CD14-positive monocyte (primary cell): ENCODE results near the gene MTR. TPM values are rescaled to one million over a fixed set of nuclear protein-coding genes. Genes with fewer than 3 reads are reported as not detected.

Experiments
- DNase-seq, 3 donors: peaks; one replicate each; pipeline ENCODE4 v3.0.0-alpha.2; 2011 to 2022
- H2AFZ ChIP-seq: 2 replicates; pipeline ENCODE4 v1.6.0; 2012; ENCODE audit warnings: mild to moderate bottlenecking, low read depth, low read length, inconsistent platforms; ENCODE audit not compliant: insufficient read depth, poor library complexity, severe bottlenecking
- H3K27ac ChIP-seq, 2 donors: 1 replicate in 1 of 2; 2 replicates in 1 of 2; pipeline ENCODE4 v1.5.1; 2012 to 2013; ENCODE audit warnings: low read length in 2 of 2, control low read depth in 1 of 2, inconsistent platforms in 1 of 2, low read depth in 1 of 2, mild to moderate bottlenecking in 1 of 2
- H3K27me3 ChIP-seq, 2 donors: one replicate each; pipeline versions ENCODE4 v1.6.0 to v1.6.1; 2011 to 2013; ENCODE audit warnings: low read length in 2 of 2; ENCODE audit not compliant: control insufficient read depth in 2 of 2, insufficient read depth in 2 of 2
- H3K36me3 ChIP-seq, 2 donors: replicated peaks in 1 of 2; 1 replicate in 1 of 2; 2 replicates in 1 of 2; pipeline versions ENCODE4 v1.5.1 to v1.6.1; 2012 to 2013; ENCODE audit warnings: low read length in 2 of 2, control low read depth in 1 of 2, inconsistent platforms in 1 of 2, mild to moderate bottlenecking in 1 of 2; ENCODE audit not compliant: insufficient read depth in 2 of 2, control insufficient read depth in 1 of 2
- H3K4me1 ChIP-seq, 2 donors: 1 replicate in 1 of 2; 2 replicates in 1 of 2; pipeline versions ENCODE4 v1.5.1 to v1.6.1; 2012 to 2013; ENCODE audit warnings: low read length in 2 of 2, control low read depth in 1 of 2, inconsistent platforms in 1 of 2, mild to moderate bottlenecking in 1 of 2, moderate library complexity in 1 of 2; ENCODE audit not compliant: insufficient read depth in 2 of 2, control insufficient read depth in 1 of 2
- H3K4me2 ChIP-seq: replicated peaks from 2 replicates; pipeline ENCODE3; 2012; ENCODE audit warnings: low read length, moderate library complexity, mild to moderate bottlenecking; ENCODE audit not compliant: poor library complexity, severe bottlenecking; ENCODE audit errors: extremely low read depth
- H3K4me3 ChIP-seq, 3 experiments: fragments of 200-600 bp in 1 of 3; sonication (generic) in 1 of 3; replicated peaks in 1 of 3; 1 replicate in 2 of 3; 2 replicates in 1 of 3; pipeline ENCODE4 v1.5.1; 2011 to 2013; ENCODE audit warnings: low read length in 3 of 3, mild to moderate bottlenecking in 3 of 3, control low read depth in 2 of 3, low read depth in 2 of 3, inconsistent platforms in 1 of 3, moderate library complexity in 1 of 3
- H3K79me2 ChIP-seq: 2 replicates; pipeline ENCODE4 v1.6.0; 2012; ENCODE audit warnings: mild to moderate bottlenecking, control low read depth, inconsistent platforms, low read length, moderate library complexity; ENCODE audit not compliant: insufficient read depth
- H3K9ac ChIP-seq: 2 replicates; pipeline ENCODE4 v1.6.0; 2017; ENCODE audit warnings: low read length, mild to moderate bottlenecking; ENCODE audit not compliant: insufficient read depth, poor library complexity, severe bottlenecking
- H3K9me3 ChIP-seq, 2 donors: replicated peaks in 1 of 2; 1 replicate in 1 of 2; 2 replicates in 1 of 2; pipeline versions ENCODE4 v1.5.1 to v1.6.1; 2012 to 2013; ENCODE audit warnings: low read length in 2 of 2, control low read depth in 1 of 2; ENCODE audit not compliant: control insufficient read depth in 1 of 2, insufficient read depth in 1 of 2
- H4K20me1 ChIP-seq: 2 replicates; pipeline ENCODE4 v1.6.0; 2012; ENCODE audit warnings: mild to moderate bottlenecking, low read length, control low read depth, moderate library complexity; ENCODE audit not compliant: insufficient read depth
- H3K27ac Mint-ChIP-seq, 7 donors: one replicate each; pipeline ENCODE4 v1.8.0; 2020; ENCODE audit warnings: mild to moderate bottlenecking in 7 of 7, mixed read lengths in 7 of 7, moderate library complexity in 6 of 7, inconsistent platforms in 2 of 7
- H3K27me3 Mint-ChIP-seq, 3 donors: one replicate each; pipeline ENCODE4 v1.8.0; 2021 to 2022; ENCODE audit warnings: low read depth in 3 of 3, mild to moderate bottlenecking in 3 of 3, mixed read lengths in 3 of 3, moderate library complexity in 3 of 3, inconsistent platforms in 1 of 3
- H3K36me3 Mint-ChIP-seq, 2 donors: one replicate each; pipeline ENCODE4 v1.8.0; 2020; ENCODE audit warnings: mixed read lengths in 2 of 2, inconsistent platforms in 1 of 2, mild to moderate bottlenecking in 1 of 2
- H3K4me1 Mint-ChIP-seq: one replicate; pipeline ENCODE4 v1.8.0; 2020; ENCODE audit warnings: mild to moderate bottlenecking, mixed read lengths
- H3K4me3 Mint-ChIP-seq, 2 donors: one replicate each; pipeline ENCODE4 v1.8.0; 2020; ENCODE audit warnings: mild to moderate bottlenecking in 2 of 2, mixed read lengths in 2 of 2, moderate library complexity in 1 of 2
- H3K9me3 Mint-ChIP-seq, 7 donors: one replicate each; pipeline ENCODE4 v1.8.0; 2020 to 2022; ENCODE audit warnings: mixed read lengths in 7 of 7, mild to moderate bottlenecking in 6 of 7, moderate library complexity in 6 of 7, inconsistent platforms in 2 of 7
- WGBS: methylation state at CpG from one replicate; pipeline ENCODE4 v1.1.5; 2013; ENCODE audit warnings: missing lambda C conversion rate; ENCODE audit not compliant: insufficient coverage; 5-methylcytosine and 5-hydroxymethylcytosine counted together
- intact Hi-C, 2 donors: fragments of 100-400 bp; cut with micrococcal nuclease; formaldehyde crosslinking; loops; one replicate each; pipeline versions ENCODE4 v1.15.0 to v1.15.1; 2023
- polyA plus RNA-seq, 3 donors: library from polyadenylated mRNA; depleted of rRNA in 1 of 3; unstranded in 2 of 3; stranded (reverse) in 1 of 3; fragments of 300-500 nt in 2 of 3; fragments of >200 nt in 1 of 3; fragmentation: Illumina TruSeq in 2 of 3; gene quantifications; 1 replicate in 2 of 3; 2 replicates in 1 of 3; pipeline ENCODE4 v1.2.3, GENCODE V29; 2012 to 2021
- TF ChIP-seq, protein P1 (sequence below): fragments of 200-600 bp; IDR thresholded peaks from one replicate; pipeline ENCODE4 v1.8.0; 2022; ENCODE audit warnings: antibody characterized with exemption, mild to moderate bottlenecking

The MTR gene
- polyA plus RNA-seq, 3 donors: 3.4 to 5.4 (median 4.7) TPM

DNA sequence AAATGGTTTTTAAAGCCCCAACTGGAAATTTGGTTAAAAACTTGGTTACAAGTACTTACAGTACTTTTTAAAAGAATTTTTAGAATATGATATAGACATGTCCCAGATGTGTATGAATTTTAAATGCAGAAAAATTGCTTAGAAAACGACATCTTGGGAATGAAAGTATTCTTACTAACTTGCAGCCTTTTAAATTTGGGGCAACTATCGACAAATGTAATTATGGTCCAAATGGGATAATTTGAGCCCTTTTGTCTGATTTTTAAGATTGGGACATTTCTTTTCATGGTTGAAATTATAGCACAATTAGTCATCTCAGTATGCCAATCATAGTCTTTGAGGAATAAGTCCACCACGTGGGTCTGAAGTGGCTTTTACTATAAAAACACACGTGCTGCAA, 43.2 kb upstream of the MTR start:
- H3K27ac Mint-ChIP-seq: no peak overlapping the region
- no peaks in the 10 kb centered on the region for H3K9me3 ChIP-seq
- H3K9me3 Mint-ChIP-seq: no peaks in the 10 kb centered on the region
- no peak for DNase-seq
- intact Hi-C loops: no loop called here
- no peak overlapping the region for H3K9ac ChIP-seq
- H3K4me1 ChIP-seq: no peaks in the 10 kb centered on the region
- H3K79me2 ChIP-seq: no peaks in the 10 kb centered on the region
- H3K27me3 ChIP-seq: no peaks in the 10 kb centered on the region
- peaks cover 5 to 9% (median 5%) of the 10 kb centered on the region in 3 donors for H3K27me3 Mint-ChIP-seq
- no peaks in the 10 kb centered on the region for H3K36me3 ChIP-seq
- WGBS: 100% methylated on average over 1 of the region's 4 CpGs
- H3K36me3 Mint-ChIP-seq: no peaks in the 10 kb centered on the region
- no peak overlapping the region for H2AFZ ChIP-seq
- H3K27ac ChIP-seq: no peak overlapping the region
- no peak overlapping the region for H3K4me3 ChIP-seq
- no peaks in the 10 kb centered on the region for H4K20me1 ChIP-seq
- H3K4me1 Mint-ChIP-seq: peaks cover 4% of the 10 kb centered on the region
- H3K4me3 Mint-ChIP-seq: no peak overlapping the region
- no peak overlapping the region for H3K4me2 ChIP-seq
- TF ChIP-seq, protein P1, sequence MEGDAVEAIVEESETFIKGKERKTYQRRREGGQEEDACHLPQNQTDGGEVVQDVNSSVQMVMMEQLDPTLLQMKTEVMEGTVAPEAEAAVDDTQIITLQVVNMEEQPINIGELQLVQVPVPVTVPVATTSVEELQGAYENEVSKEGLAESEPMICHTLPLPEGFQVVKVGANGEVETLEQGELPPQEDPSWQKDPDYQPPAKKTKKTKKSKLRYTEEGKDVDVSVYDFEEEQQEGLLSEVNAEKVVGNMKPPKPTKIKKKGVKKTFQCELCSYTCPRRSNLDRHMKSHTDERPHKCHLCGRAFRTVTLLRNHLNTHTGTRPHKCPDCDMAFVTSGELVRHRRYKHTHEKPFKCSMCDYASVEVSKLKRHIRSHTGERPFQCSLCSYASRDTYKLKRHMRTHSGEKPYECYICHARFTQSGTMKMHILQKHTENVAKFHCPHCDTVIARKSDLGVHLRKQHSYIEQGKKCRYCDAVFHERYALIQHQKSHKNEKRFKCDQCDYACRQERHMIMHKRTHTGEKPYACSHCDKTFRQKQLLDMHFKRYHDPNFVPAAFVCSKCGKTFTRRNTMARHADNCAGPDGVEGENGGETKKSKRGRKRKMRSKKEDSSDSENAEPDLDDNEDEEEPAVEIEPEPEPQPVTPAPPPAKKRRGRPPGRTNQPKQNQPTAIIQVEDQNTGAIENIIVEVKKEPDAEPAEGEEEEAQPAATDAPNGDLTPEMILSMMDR: no peak

DNA sequence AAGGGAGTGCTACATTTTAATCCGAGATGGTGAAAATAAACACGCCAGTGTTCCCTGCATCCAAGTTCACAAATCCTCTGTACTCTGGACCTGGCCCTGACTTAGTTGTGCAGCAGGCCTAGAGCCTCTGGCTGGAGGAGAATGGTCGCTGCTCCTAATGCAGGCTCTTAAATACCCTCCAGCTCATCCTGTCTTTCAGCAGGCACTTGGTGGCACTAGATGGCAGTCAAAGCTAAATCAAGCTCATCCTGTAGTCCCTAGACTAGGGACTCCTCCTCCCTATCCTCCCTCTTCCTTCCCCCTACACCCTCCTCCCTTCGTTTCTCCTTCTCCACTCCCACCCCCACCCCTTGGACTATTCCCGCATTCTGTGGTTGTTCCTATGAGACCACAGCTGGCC, 41.6 kb upstream of the MTR start:
- no peak for DNase-seq
- no peak overlapping the region for H2AFZ ChIP-seq
- H3K27me3 Mint-ChIP-seq: peaks cover 0 to 9% (median 7%) of the 10 kb centered on the region in 3 donors
- no peak overlapping the region for H3K9ac ChIP-seq
- H3K4me3 ChIP-seq: no peak overlapping the region
- H3K27ac Mint-ChIP-seq: no peak overlapping the region
- WGBS: 74% methylated on average over 5 of the region's 5 CpGs
- no peaks in the 10 kb centered on the region for H3K36me3 Mint-ChIP-seq
- no peaks in the 10 kb centered on the region for H3K9me3 Mint-ChIP-seq
- TF ChIP-seq, protein P1: no peak
- no peaks in the 10 kb centered on the region for H3K79me2 ChIP-seq
- H3K27ac ChIP-seq: no peak overlapping the region
- no peaks in the 10 kb centered on the region for H3K27me3 ChIP-seq
- no peaks in the 10 kb centered on the region for H3K4me1 ChIP-seq
- H3K4me3 Mint-ChIP-seq: no peak overlapping the region
- H3K9me3 ChIP-seq: no peaks in the 10 kb centered on the region
- H3K36me3 ChIP-seq: no peaks in the 10 kb centered on the region
- intact Hi-C loops: no loop called here
- no peak overlapping the region for H3K4me2 ChIP-seq
- peaks cover 4% of the 10 kb centered on the region for H3K4me1 Mint-ChIP-seq
- no peaks in the 10 kb centered on the region for H4K20me1 ChIP-seq
